Upper lobe of left lung (tissue), 6 donors: ENCODE data around the gene C5orf63. TPM values are rescaled to one million over a fixed set of nuclear protein-coding genes. Genes with fewer than 3 reads are reported as not detected.
A peak's percentile ranks its signal among the peaks of the same experiment; 100 is the strongest.

Experiments
- ATAC-seq, 2 donors: fragments of 200-7000 bp; cut with Tn5 transposase; one replicate each; pipeline ENCODE4 v1.9.1; 2022; ENCODE audit warnings: mild to moderate bottlenecking in 2 of 2, moderate library complexity in 2 of 2; ENCODE audit not compliant: low FRiP score in 2 of 2
- DNase-seq, 2 donors: peaks; one replicate each; pipeline ENCODE4 v3.0.0-alpha.2; 2019 to 2020
- H3K27ac ChIP-seq, 4 donors: fragments of 200-600 bp; sonication (generic); one replicate each; pipeline ENCODE4 v1.5.1; 2016 to 2019
- H3K27me3 ChIP-seq, 4 donors: fragments of 200-600 bp; sonication (generic); one replicate each; pipeline ENCODE4 v1.5.1; 2017 to 2019
- H3K36me3 ChIP-seq, 4 donors: fragments of 200-600 bp; sonication (generic); one replicate each; pipeline ENCODE4 v1.5.1; 2016 to 2019
- H3K4me1 ChIP-seq, 4 donors: fragments of 200-600 bp; sonication (generic); one replicate each; pipeline ENCODE4 v1.5.1; 2018 to 2019
- H3K4me3 ChIP-seq, 4 donors: fragments of 200-600 bp; sonication (generic); one replicate each; pipeline ENCODE4 v1.5.1; 2017 to 2019; ENCODE audit warnings: mild to moderate bottlenecking in 2 of 4, moderate library complexity in 1 of 4
- H3K9me3 ChIP-seq, 4 donors: fragments of 200-600 bp; sonication (generic); one replicate each; pipeline ENCODE4 v1.5.1; 2018 to 2019
- CTCF ChIP-seq, 6 experiments: fragments of 450-650 bp in 4 of 6; fragments of 200-600 bp in 2 of 6; sonication (generic) in 2 of 6; IDR thresholded peaks; one replicate each; pipeline ENCODE4 v1.5.1; 2016 to 2019; ENCODE audit warnings: antibody characterized with exemption in 6 of 6
- EP300 ChIP-seq, 4 donors: sonication (generic); formaldehyde crosslinking; IDR thresholded peaks; one replicate each; pipeline ENCODE4 v1.5.1; 2017; ENCODE audit warnings: antibody characterized with exemption in 4 of 4, control low read depth in 2 of 4
- POLR2A ChIP-seq, 4 donors: fragments of 450-650 bp; IDR thresholded peaks; one replicate each; pipeline ENCODE4 v1.5.1; 2016 to 2017; ENCODE audit warnings: antibody characterized with exemption in 4 of 4, mild to moderate bottlenecking in 2 of 4
- POLR2AphosphoS5 ChIP-seq, 2 donors: sonication (generic); formaldehyde crosslinking; IDR thresholded peaks; one replicate each; pipeline ENCODE4 v1.5.1; 2017; ENCODE audit warnings: antibody characterized with exemption in 2 of 2
- WGBS, 2 donors: methylation state at CpG; one replicate each; pipeline ENCODE4 v1.1.5; 2017 to 2018; 5-methylcytosine and 5-hydroxymethylcytosine counted together
- total RNA-seq, 6 donors: library from RNA; depleted of rRNA in 4 of 6; stranded (reverse); fragments of >200 nt in 4 of 6; gene quantifications; one replicate each; pipeline versions ENCODE4 v1.1.0 to v1.2.1, GENCODE V29; 2016 to 2021
- donor health status: DM: no; HTN: no; CAD: no; lungs with moderate emphysema.
- donor health status: DM: no; HTN: yes; CAD: no; lungs with severe emphysema.

C5orf63 gene
- total RNA-seq, 6 donors from 2014 or later = 1.9 to 13.6 (median 6.1) TPM

- Histone ChIP-seq H3K4me1 (peaks cover 0 to 7% (median 2%) of the 10 kb centered on the region in 4 donors), H3K27ac (no peak overlapping the region), H3K9me3 (no peaks in the 10 kb centered on the region), H3K36me3 (no peaks in the 10 kb centered on the region), H3K4me3 (no peak overlapping the region), H3K27me3 (no peaks in the 10 kb centered on the region)
- no peak for DNase-seq
- ATAC-seq = no peak
- TF ChIP-seq POLR2AphosphoS5 (IDR thresholded peaks at IDR 0.05) (no peak), POLR2A (IDR thresholded peaks at IDR 0.05) (no peak), EP300 (IDR thresholded peaks at IDR 0.05) (no peak), CTCF (IDR thresholded peaks at IDR 0.05) (no peak)
- 62 to 73% methylated on average over 4 of the region's 4 CpGs for WGBS, 2 donors
These were observed 3.2 kb upstream of the C5orf63 start for GRCh38 chr5:127076315-127077129.

- TF ChIP-seq POLR2AphosphoS5 (IDR thresholded peaks at IDR 0.05) (no peak), EP300 (IDR thresholded peaks at IDR 0.05) (no peak), CTCF (IDR thresholded peaks at IDR 0.05) (no peak), POLR2A (IDR thresholded peaks at IDR 0.05) (no peak)
- Histone ChIP-seq H3K36me3 (no peaks in the 10 kb centered on the region), H3K27me3 (no peaks in the 10 kb centered on the region), H3K27ac (no peak overlapping the region), H3K4me3 (no peak overlapping the region), H3K4me1 (peaks cover 0 to 7% (median 2%) of the 10 kb centered on the region in 4 donors), H3K9me3 (no peaks in the 10 kb centered on the region)
- WGBS, 2 donors = 84 to 88% methylated on average over 3 of the region's 3 CpGs
- ATAC-seq (no peak), DNase-seq (no peak)
These were observed 1.2 kb upstream of the C5orf63 start for GRCh38 chr5:127074466-127074865.

DNA sequence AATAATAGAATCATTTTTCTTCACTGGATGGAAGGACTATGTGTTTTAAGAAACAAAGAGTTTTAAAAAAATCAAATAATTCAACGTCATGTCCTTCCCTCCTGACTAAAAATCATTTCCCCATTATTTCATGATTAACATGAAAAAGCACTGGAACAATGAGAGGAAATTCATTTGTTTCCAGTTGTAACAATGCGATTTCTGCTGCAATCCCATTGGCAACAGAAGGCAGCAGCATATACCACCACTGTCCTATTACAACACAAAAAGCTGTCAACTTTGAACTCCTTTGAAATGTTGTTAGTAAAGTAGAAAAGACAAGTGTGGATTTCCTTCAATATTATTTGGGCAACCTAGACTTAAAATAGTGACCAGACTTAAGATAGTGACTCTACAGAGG lies 3.1 kb downstream of the C5orf63 start:
- no peaks in the 10 kb centered on the region for H3K27me3 ChIP-seq
- TF ChIP-seq EP300 (IDR thresholded peaks at IDR 0.05) (no peak), POLR2A (IDR thresholded peaks at IDR 0.05) (no peak), POLR2AphosphoS5 (IDR thresholded peaks at IDR 0.05) (no peak), CTCF (IDR thresholded peaks at IDR 0.05) (no peak)
- no peaks in the 10 kb centered on the region for H3K36me3 ChIP-seq
- no peaks in the 10 kb centered on the region for H3K9me3 ChIP-seq
- peaks cover 0 to 7% (median 2%) of the 10 kb centered on the region in 4 donors for H3K4me1 ChIP-seq
- no peak for DNase-seq
- no peak for ATAC-seq
- no peak overlapping the region for H3K4me3 ChIP-seq
- WGBS, 2 donors = 76 to 82% methylated on average over 2 of the region's 2 CpGs
- peak overlapping the region in 1 of 4 donors; percentile 31 for H3K27ac ChIP-seq

- TF ChIP-seq EP300 (IDR thresholded peaks at IDR 0.05) (no peak), POLR2A (IDR thresholded peaks at IDR 0.05) (no peak), POLR2AphosphoS5 (IDR thresholded peaks at IDR 0.05) (no peak), CTCF (IDR thresholded peaks at IDR 0.05) (no peak)
- WGBS, 2 donors = 65% methylated on average over 2 of the region's 2 CpGs
- peaks cover 0 to 5% (median 2%) of the 10 kb centered on the region in 4 donors for H3K4me1 ChIP-seq
- H3K27me3 ChIP-seq = no peaks in the 10 kb centered on the region
- H3K27ac ChIP-seq = no peak overlapping the region
- H3K4me3 ChIP-seq = no peak overlapping the region
- ATAC-seq = no peak
- no peaks in the 10 kb centered on the region for H3K9me3 ChIP-seq
- DNase-seq = no peak
- H3K36me3 ChIP-seq = no peaks in the 10 kb centered on the region
These were observed 4.6 kb downstream of the C5orf63 start for GRCh38 chr5:127068493-127069214.
